HL-60 (cell line): ENCODE measurements around the gene AQP1.

Experiments used
- CTCF ChIP-seq: IDR thresholded peaks from one replicate; pipeline ENCODE4 v1.5.1; 2011; ENCODE audit warnings: low read length, control low read depth, inconsistent platforms; ENCODE audit not compliant: insufficient read depth
- GABPA ChIP-seq: IDR thresholded peaks from 2 replicates; pipeline ENCODE4 v1.6.1; 2012; ENCODE audit warnings: low read depth
- POLR2AphosphoS5 ChIP-seq: IDR thresholded peaks from 2 replicates; pipeline ENCODE4 v1.6.1; 2012; ENCODE audit warnings: low read depth
- REST ChIP-seq: IDR thresholded peaks from 2 replicates; pipeline ENCODE4 v1.6.1; 2012; ENCODE audit warnings: low read depth; ENCODE audit not compliant: insufficient replicate concordance

DNA sequence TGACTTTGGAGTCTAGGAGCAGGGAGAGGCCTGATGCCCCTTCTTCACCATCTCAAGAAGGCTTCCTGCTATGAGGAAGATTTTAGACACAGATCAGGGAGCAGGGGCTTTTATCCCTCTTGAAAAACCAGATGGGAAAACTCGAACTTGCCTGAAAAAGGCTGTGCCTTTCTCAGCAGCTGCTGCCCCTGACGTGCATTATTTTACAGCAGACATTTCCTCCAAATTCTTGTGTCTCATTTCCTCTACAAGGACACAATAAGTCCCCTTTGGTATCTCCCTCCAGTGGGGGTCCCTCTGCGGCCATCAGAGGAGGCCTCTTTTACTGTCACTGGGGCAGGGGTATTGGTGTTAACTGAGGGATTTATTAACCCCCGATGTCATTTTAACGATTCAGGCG is 38.0 kb upstream of the AQP1 start:
- TF ChIP-seq CTCF (no peak), GABPA (no peak), POLR2AphosphoS5 (no peak), REST (no peak)
